Fibroblast of villous mesenchyme (primary cell): ENCODE data around the gene FBXL19. TPM values are rescaled to one million over a fixed set of nuclear protein-coding genes. Genes with fewer than 3 reads are reported as not detected.
A peak's percentile ranks its signal among the peaks of the same experiment; 100 is the strongest.

Experiments used
- DNase-seq: peaks from one replicate; pipeline ENCODE4 v3.0.0-alpha.2; 2010; ENCODE audit warnings: low read depth
- H3K4me3 ChIP-seq: 2 replicates; pipeline ENCODE4 v1.5.1; 2011; ENCODE audit warnings: low read depth, mild to moderate bottlenecking, low read length
- total RNA-seq: library from RNA; depleted of rRNA; stranded (reverse); fragments of >200 nt; gene quantifications from 2 replicates; pipeline ENCODE4 v1.2.3, GENCODE V29; 2012
- TF ChIP-seq, protein P1 (sequence below): IDR thresholded peaks from 2 replicates; pipeline ENCODE4 v1.5.1; 2012; ENCODE audit warnings: low read depth, mild to moderate bottlenecking, low read length; ENCODE audit not compliant: insufficient read depth

The FBXL19 gene
- total RNA-seq, 1 donor: 26.8 TPM

DNA sequence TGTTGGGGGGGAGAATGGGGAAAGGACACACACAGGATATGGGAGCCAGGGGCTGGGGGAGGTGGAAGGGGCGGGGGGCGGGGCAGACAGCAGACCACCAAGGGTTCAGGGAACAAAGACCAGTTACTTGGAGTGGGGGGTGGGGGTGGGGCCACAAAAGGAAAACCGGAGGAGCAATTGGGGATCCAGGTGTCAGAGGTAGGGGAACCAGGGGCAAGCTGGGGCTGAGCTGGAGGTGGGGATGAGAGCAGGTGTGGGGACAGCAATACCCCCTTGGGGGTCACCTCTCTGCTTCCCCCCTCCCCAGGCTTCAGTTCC, 24.1 kb downstream of the FBXL19 start:
- TF ChIP-seq, protein P1, sequence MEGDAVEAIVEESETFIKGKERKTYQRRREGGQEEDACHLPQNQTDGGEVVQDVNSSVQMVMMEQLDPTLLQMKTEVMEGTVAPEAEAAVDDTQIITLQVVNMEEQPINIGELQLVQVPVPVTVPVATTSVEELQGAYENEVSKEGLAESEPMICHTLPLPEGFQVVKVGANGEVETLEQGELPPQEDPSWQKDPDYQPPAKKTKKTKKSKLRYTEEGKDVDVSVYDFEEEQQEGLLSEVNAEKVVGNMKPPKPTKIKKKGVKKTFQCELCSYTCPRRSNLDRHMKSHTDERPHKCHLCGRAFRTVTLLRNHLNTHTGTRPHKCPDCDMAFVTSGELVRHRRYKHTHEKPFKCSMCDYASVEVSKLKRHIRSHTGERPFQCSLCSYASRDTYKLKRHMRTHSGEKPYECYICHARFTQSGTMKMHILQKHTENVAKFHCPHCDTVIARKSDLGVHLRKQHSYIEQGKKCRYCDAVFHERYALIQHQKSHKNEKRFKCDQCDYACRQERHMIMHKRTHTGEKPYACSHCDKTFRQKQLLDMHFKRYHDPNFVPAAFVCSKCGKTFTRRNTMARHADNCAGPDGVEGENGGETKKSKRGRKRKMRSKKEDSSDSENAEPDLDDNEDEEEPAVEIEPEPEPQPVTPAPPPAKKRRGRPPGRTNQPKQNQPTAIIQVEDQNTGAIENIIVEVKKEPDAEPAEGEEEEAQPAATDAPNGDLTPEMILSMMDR: no peak
- H3K4me3 ChIP-seq: no peak overlapping the region
- DNase-seq: no peak

DNA sequence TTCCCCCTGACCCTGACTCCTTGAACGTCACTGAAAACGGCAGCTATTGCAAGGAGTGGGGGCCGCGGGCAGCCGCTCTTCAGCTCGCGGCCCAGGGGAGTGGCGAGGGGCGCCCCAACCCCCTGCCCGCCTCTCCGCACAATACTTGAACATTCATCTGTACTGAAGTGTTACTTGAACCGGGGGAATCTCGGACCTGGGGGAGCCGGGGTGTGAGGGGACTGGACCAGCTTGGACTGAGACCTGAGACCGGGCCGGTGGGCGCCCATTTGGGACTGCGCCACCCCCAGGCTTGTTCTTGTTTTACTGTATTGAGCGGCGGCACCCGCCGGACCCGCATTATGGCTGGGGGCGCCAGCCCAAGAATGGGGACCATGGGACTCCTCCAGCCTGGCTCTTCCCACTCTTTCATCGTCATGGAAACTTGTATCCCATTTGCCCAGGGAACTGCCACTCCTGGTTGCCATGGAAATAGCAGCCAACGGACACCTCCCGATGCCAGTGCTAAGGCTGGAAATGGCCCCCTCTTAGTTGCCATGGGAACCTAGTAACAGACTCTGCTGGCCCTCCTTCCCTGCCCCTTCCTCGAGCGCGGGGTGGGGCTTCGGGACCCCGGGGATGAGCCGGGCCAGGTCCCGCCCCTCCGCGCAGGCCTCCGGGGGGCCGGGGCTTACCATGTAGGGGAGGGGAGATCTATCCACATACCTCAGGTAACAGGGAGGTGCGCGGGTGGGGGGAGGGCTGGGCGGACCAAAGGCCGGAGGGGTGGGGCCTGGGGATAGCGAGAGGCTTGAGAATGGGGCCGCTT, 24.7 kb downstream of the FBXL19 start:
- peak; percentile 99 for DNase-seq
- H3K4me3 ChIP-seq: peak overlapping the region; percentile 94
- TF ChIP-seq, protein P1: no peak

DNA sequence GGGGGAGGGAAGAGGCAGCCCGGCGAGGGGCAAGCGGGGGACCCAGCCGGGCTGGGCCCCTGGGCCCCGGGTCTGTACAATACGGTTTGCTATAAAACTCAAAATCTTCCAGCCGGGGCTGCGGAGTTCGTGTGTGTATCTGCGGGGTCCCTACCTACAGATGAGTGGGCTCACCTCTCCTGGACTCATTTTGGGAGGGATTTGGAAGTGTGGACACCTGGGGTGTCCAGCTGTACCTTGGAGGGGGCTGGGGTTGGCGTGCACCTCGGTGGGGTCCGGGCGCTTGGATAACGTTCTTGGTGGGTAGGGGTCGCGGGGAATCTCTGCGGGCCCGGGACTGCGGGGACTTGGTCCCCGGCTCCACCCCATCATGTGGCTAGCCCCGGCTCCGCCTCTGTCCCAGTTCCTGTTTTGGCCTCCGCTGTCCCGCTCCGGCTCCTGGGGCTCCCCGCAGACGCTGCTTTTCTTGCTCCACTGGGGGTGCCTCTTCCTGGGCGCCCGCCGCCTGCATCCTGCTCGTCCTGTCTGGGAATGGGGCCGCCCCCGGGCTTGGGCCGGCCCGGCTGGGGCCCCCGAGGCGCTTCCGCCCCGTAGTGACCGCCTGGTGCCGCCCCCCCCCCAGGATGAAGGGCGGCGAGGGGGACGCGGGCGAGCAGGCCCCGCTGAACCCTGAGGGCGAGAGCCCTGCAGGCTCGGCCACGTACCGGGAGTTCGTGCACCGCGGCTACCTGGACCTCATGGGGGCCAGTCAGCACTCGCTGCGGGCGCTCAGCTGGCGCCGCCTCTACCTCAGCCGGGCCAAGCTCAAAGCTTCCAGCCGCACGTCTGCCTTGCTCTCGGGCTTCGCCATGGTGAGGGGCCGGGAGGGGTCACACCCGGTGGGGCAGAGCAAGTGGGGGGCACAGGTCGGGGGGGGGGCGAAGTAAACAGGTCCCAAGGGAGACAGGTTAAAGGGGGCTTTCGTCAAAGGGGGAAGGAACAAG, 25.6 kb downstream of the FBXL19 start, which contains the start of gene ORAI3:
Gene ORAI3 (plus strand): TSS at position 402 of the 983 bp plus-strand sequence. CDS start 222 bp downstream, at position 624.
- DNase-seq: peak; percentile 71
- H3K4me3 ChIP-seq: peak within 1 kb of the TSS; percentile 94
- TF ChIP-seq, protein P1: no peak

DNA sequence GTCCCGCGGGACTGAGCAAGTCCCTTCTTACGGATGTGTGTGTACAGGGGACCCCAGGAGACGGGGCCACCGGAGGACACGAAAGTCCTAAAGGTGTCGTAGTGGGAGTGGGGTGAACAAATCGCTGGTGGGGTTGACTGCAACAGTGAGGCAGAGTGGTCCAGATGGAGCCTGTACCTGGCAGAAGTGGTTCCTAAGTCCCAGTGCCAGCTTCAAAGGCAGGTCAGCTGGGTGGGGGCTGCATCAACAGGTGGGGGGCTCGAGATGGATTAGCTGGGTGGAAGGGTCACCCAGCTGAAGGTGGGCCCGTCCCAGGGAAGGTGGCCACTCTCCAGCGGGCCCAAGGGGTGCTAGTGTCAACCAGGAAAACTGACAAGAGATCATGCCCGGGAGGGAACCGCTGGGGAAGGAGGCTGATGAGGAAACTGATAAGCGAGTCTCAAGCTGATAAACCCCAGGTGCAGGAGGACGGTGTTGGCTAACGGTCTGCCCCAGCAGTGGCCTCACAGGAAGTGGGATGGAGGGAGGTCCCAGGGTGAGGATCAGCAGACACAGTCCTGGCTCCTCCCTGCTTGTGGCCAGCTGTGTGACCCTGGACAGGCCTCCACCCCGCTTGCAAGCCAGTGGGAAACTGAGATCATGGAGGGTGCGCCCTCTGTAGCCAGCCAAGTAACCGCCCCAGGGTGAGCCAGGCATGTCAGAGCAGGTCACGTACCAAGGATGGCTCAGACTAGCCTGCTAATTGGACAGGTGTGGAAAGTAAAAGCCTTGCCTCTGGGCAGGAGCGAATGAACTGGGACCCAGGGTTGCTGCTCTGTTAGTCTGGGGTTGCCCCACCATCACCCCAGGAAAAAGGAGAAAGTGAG, 26.5 kb downstream of the FBXL19 start:
- peak; percentile 96 for DNase-seq
- TF ChIP-seq, protein P1: peak; percentile 23

DNA sequence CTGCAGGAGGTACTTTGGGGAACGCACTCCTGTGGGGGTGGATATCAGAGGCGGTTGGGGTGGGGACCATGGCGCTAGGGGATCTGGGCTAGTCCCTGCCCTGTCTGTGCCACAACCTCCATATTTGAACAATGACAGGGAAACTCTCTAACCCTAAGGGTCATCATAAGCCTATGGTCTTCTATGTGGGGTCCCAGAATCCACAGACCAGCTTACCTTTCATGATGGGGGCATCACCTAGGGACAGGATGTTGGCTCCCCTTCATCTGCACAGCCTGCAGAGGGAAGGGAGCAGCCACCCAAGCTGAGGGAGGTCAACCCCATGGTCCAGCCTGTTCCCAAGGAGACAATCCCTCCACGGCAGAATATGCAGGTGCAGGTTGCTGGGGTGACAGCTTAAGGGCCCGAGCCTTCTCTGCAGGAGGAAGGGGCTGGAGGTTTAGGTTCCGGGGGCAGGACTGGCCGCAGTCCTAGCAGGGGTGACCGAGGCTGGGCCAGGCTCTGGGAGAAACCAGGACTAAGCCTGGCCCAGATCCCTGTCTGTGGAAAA, 27.2 kb downstream of the FBXL19 start:
- no peak for DNase-seq
- H3K4me3 ChIP-seq: peak overlapping the region; percentile 94
- TF ChIP-seq, protein P1: no peak

More for the DNA sequence above, 26.5 kb downstream of the FBXL19 start:
- peak overlapping the region; percentile 94 for H3K4me3 ChIP-seq

DNA sequence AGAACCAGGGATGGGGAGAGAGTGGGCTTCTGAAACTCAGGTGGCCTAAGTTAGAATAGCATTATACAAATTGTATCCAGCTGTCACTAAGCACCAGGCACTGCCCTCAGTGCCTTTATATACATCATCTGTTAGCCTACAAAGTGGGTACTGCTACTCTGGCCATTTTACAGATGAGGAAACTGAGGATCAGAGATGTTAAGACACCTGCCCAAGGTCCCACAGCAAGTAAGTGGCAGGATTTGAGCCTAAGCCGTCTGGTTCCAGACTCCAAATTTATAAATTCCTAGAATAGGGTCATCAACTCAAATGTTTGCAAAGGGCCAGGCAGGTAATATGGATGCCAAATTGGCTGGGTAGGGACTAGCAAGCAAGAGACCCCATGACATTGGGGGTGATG, 27.8 kb downstream of the FBXL19 start:
- DNase-seq: no peak
- TF ChIP-seq, protein P1: no peak
- no peak overlapping the region for H3K4me3 ChIP-seq
